OCI-LY3 (cell line): Measurements from ENCODE around the gene SRSF7.

Source experiments
- EZH2phosphoT487 ChIP-seq: fragments of 200-600 bp; shearing (Covaris generic); IDR thresholded peaks from 2 replicates; pipeline ENCODE4 v1.6.1; 2018; ENCODE audit warnings: antibody characterized with exemption, mixed run types, low read depth
- TF ChIP-seq, protein P1 (sequence below): fragments of 200-600, 300-600 bp; sonication (generic); IDR thresholded peaks from 2 replicates; pipeline ENCODE4 v1.5.1; 2014; ENCODE audit warnings: antibody characterized with exemption, low read length, low read depth

DNA sequence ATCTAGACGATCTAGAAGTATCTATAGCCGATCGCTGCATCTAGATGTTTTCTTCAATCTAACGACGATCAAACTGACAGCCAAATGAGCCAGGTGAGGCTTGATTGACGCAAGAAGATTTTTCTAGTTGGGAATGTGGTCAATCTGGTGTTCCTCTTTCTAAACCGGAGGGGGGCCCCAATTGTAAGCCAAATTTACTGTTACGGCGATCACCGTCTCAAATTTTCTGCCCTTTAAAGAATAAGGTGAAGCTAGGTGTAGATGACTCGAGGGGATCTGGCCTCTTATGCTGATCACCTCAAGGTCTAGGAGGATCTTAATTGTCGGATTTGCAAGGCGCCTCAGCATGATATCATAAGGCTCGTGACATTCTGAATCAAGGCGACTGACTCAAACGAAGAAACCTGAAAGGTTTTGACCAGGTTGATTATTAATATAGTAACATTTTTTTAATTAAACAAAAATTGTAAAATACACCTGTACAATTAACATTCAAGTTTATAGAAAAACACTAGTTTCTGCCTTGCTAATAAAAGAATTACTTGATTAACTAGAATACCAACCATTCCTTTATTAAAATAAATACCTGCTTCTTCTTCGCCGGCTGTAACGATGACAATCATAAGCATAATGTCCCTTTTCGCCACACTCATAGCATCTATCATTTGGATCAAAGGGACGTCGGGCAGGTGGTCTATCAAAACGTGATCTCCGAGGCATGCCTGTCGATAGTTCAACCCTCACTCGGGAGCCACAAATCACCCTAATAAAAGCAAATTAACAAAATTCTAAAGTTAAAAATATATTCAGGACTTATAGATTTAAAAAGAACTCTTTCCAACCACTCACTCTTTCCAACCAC lies 2.0 kb downstream of the SRSF7 start:
- TF ChIP-seq, protein P1, sequence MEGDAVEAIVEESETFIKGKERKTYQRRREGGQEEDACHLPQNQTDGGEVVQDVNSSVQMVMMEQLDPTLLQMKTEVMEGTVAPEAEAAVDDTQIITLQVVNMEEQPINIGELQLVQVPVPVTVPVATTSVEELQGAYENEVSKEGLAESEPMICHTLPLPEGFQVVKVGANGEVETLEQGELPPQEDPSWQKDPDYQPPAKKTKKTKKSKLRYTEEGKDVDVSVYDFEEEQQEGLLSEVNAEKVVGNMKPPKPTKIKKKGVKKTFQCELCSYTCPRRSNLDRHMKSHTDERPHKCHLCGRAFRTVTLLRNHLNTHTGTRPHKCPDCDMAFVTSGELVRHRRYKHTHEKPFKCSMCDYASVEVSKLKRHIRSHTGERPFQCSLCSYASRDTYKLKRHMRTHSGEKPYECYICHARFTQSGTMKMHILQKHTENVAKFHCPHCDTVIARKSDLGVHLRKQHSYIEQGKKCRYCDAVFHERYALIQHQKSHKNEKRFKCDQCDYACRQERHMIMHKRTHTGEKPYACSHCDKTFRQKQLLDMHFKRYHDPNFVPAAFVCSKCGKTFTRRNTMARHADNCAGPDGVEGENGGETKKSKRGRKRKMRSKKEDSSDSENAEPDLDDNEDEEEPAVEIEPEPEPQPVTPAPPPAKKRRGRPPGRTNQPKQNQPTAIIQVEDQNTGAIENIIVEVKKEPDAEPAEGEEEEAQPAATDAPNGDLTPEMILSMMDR = no peak
- no peak for TF ChIP-seq EZH2phosphoT487
